GM19025 (cell line): Measurements from ENCODE around the gene SSC5D.

ENCODE experiments used
- ATAC-seq: cut with Tn5 transposase; IDR thresholded peaks from one replicate; pipeline ENCODE4 v1.9.1; 2021; ENCODE audit warnings: mild to moderate bottlenecking, low read depth, moderate library complexity; ENCODE audit not compliant: unreplicated experiment

Gene SSC5D

GRCh38 chr19:55535173-55535964 lies 47.1 kb downstream of the SSC5D start:
- ATAC-seq: no peak

GRCh38 chr19:55535965-55536350 lies 47.7 kb downstream of the SSC5D start:
- ATAC-seq: no peak

- no peak for ATAC-seq
Measured at GRCh38 chr19:55536366-55536765, 48.1 kb downstream of the SSC5D start.

GRCh38 chr19:55536951-55537740 lies 48.9 kb downstream of the SSC5D start, which contains the start of gene SBK2:
TSS of gene SBK2 (minus strand) at chr19:55537133. CDS start at chr19:55536294, 839 bp downstream.
- no peak for ATAC-seq

GRCh38 chr19:55537741-55538111 lies 49.5 kb downstream of the SSC5D start:
- ATAC-seq: no peak

- ATAC-seq: no peak
Measured at GRCh38 chr19:55538132-55538531, 49.9 kb downstream of the SSC5D start.

- ATAC-seq: no peak
Measured at GRCh38 chr19:55539090-55539984, 51.1 kb downstream of the SSC5D start.

GRCh38 chr19:55540619-55541018 lies 52.4 kb downstream of the SSC5D start:
- ATAC-seq: no peak

- no peak for ATAC-seq
Measured at GRCh38 chr19:55541091-55541490, 52.9 kb downstream of the SSC5D start.

- ATAC-seq: no peak
Measured at GRCh38 chr19:55542292-55542855, 54.1 kb downstream of the SSC5D start.

- ATAC-seq: no peak
Measured at GRCh38 chr19:55543567-55543966, 55.3 kb downstream of the SSC5D start.

GRCh38 chr19:55544014-55544413 lies 55.8 kb downstream of the SSC5D start:
- ATAC-seq: no peak

- ATAC-seq: no peak
Measured at GRCh38 chr19:55544776-55545439, 56.7 kb downstream of the SSC5D start.

- ATAC-seq: no peak
Measured at GRCh38 chr19:55545443-55545842, 57.2 kb downstream of the SSC5D start, which contains the start of gene SBK3. TSS of gene SBK3 (minus strand) at chr19:55545543. CDS start at chr19:55545543, 0 bp downstream.

- no peak for ATAC-seq
Measured at GRCh38 chr19:55546011-55546410, 57.8 kb downstream of the SSC5D start.

GRCh38 chr19:55546822-55547614 lies 58.8 kb downstream of the SSC5D start:
- no peak for ATAC-seq

- ATAC-seq: no peak
Measured at GRCh38 chr19:55549500-55550320, 61.5 kb downstream of the SSC5D start.

GRCh38 chr19:55550321-55550650 lies 62.0 kb downstream of the SSC5D start:
- ATAC-seq: no peak
